Esophagus squamous epithelium (tissue), 5 donors: Measurements from ENCODE around the gene AASDHPPT. TPM values are rescaled to one million over a fixed set of nuclear protein-coding genes. Genes with fewer than 3 reads are reported as not detected.

Experiments used
- DNase-seq: peaks from one replicate; lab custom pipeline; 2025; lab: John Stamatoyannopoulos, UW
- H3K27ac ChIP-seq, 4 donors: fragments of 200-600 bp; sonication (generic); one replicate each; pipeline ENCODE4 v1.5.1; 2016 to 2019; ENCODE audit warnings: mild to moderate bottlenecking in 1 of 4
- H3K27me3 ChIP-seq, 4 donors: fragments of 200-600 bp; sonication (generic); 1 replicate in 3 of 4; 2 replicates in 1 of 4; pipeline versions ENCODE4 v1.5.1 to v1.6.0; 2017 to 2021; ENCODE audit warnings: antibody characterized with exemption in 1 of 4
- H3K36me3 ChIP-seq, 3 donors: fragments of 200-600 bp; sonication (generic); one replicate each; pipeline ENCODE4 v1.5.1; 2016 to 2019
- H3K4me1 ChIP-seq, 3 donors: fragments of 200-600 bp; sonication (generic); one replicate each; pipeline ENCODE4 v1.5.1; 2017 to 2019
- H3K4me3 ChIP-seq, 4 donors: fragments of 200-600 bp; sonication (generic); 1 replicate in 3 of 4; 2 replicates in 1 of 4; pipeline ENCODE4 v1.5.1; 2016 to 2019; ENCODE audit warnings: mild to moderate bottlenecking in 2 of 4, moderate library complexity in 1 of 4
- H3K9me3 ChIP-seq, 3 donors: fragments of 200-600 bp; sonication (generic); one replicate each; pipeline ENCODE4 v1.5.1; 2016 to 2019
- POLR2A ChIP-seq, 4 donors: fragments of 450-650 bp; IDR thresholded peaks; one replicate each; pipeline ENCODE4 v1.6.1; 2017; ENCODE audit warnings: antibody characterized with exemption in 4 of 4, mild to moderate bottlenecking in 4 of 4, moderate library complexity in 3 of 4
- WGBS, 2 donors: methylation state at CpG; one replicate each; pipeline ENCODE4 v1.1.5; 2018; 5-methylcytosine and 5-hydroxymethylcytosine counted together
- intact Hi-C: fragments of 100-400 bp; cut with DNase I; formaldehyde crosslinking; loops from one replicate; pipeline ENCODE4 v1.15.0; 2022
- total RNA-seq, 4 donors: library from RNA; depleted of rRNA; stranded (reverse); fragments of >200 nt; gene quantifications; one replicate each; pipeline ENCODE4 v1.1.0, GENCODE V29; 2016
- TF ChIP-seq, protein P1 (sequence below), 6 experiments: fragments of 450-650 bp in 4 of 6; fragments of 200-600 bp in 2 of 6; sonication (generic) in 2 of 6; IDR thresholded peaks; one replicate each; pipeline ENCODE4 v1.5.1; 2016 to 2019; ENCODE audit warnings: antibody characterized with exemption in 6 of 6, mild to moderate bottlenecking in 4 of 6, moderate library complexity in 4 of 6
- donor health status: DM: yes; HTN: yes; CAD: no.

Gene AASDHPPT
- total RNA-seq, 4 donors from 2014 or later, result 21.7 to 41.6 (median 33.1) TPM

DNA sequence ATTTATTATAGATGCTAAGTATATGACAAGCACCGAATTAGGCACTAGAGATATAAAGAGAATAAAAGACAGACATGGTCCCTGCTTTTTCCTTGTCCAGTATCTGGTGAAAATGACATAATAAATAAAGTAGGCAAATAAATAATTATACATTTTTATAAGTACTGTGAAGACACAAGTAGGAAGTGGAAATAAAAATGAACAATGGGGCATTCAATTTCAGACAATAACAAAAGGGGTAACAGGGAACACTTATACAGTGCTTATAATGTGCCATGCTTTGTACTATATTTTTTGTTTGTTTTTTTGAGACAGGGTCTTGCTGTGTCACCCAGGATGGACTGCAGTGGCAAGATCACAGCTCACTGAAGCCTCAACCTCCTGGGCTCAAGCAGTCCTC, 4.7 kb upstream of the AASDHPPT start:
- H3K4me1 ChIP-seq, result peaks cover 0 to 13% (median 4%) of the 10 kb centered on the region in 3 donors
- DNase-seq, result no peak
- no peak overlapping the region for H3K4me3 ChIP-seq
- intact Hi-C loops, result no loop called here
- WGBS, 2 donors, result 83 to 90% methylated on average over 1 of the region's 1 CpG
- no peaks in the 10 kb centered on the region for H3K9me3 ChIP-seq
- no peaks in the 10 kb centered on the region for H3K36me3 ChIP-seq
- TF ChIP-seq, protein P1, sequence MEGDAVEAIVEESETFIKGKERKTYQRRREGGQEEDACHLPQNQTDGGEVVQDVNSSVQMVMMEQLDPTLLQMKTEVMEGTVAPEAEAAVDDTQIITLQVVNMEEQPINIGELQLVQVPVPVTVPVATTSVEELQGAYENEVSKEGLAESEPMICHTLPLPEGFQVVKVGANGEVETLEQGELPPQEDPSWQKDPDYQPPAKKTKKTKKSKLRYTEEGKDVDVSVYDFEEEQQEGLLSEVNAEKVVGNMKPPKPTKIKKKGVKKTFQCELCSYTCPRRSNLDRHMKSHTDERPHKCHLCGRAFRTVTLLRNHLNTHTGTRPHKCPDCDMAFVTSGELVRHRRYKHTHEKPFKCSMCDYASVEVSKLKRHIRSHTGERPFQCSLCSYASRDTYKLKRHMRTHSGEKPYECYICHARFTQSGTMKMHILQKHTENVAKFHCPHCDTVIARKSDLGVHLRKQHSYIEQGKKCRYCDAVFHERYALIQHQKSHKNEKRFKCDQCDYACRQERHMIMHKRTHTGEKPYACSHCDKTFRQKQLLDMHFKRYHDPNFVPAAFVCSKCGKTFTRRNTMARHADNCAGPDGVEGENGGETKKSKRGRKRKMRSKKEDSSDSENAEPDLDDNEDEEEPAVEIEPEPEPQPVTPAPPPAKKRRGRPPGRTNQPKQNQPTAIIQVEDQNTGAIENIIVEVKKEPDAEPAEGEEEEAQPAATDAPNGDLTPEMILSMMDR (IDR thresholded peaks at IDR 0.05), result no peak
- TF ChIP-seq POLR2A (IDR thresholded peaks at IDR 0.05), result no peak
- no peak overlapping the region for H3K27ac ChIP-seq
- no peaks in the 10 kb centered on the region for H3K27me3 ChIP-seq

DNA sequence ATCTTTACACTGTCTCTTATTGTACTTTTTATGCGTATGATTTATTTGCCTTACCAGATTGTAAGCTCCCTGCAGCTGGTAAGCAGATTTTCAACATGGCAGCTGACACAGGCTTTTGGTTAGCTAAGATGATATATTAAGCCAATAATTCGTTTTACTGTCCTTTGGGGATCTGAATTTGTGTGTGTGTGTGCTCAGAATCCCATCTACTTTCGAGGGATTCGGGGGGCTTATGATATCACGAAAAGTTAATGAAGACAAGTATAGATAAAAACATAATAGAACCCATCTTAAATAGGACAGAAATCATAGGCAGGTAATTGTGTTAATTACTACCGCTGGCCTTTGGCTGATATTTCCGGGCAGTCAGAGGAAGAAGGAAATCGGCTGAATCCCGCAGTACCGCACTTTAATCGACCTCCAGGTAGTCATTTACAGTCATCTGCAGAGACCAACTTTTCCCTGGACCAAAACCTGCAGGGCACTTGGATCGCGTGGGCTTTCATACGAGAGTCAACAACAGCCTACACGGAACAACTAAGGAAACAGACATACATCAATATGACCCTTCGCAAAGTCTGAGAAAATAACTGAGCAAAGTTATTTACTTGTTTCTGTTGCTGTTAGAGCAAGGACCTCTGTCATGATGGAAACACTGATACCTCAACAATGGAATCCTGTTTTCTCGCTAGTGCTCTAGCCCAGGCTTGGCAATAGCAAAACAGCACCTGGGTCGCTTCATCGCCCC, 1.1 kb upstream of the AASDHPPT start:
- 15 to 17% methylated on average over 18 to 19 of the region's 19 CpGs for WGBS, 2 donors
- intact Hi-C loops, result no loop called here
- no peak for DNase-seq
- Histone ChIP-seq H3K9me3 (no peaks in the 10 kb centered on the region), H3K4me3 (peak overlapping the region; percentile 75 to 90 (median 87)), H3K4me1 (peaks cover 4 to 47% (median 27%) of the 10 kb centered on the region in 3 donors), H3K27ac (peak overlapping the region; percentile 90 to 99 (median 98)), H3K27me3 (no peaks in the 10 kb centered on the region), H3K36me3 (peaks cover 0 to 15% (median 0%) of the 10 kb centered on the region in 3 donors)
- TF ChIP-seq, protein P1 (IDR thresholded peaks at IDR 0.05), result no peak
- no peak for TF ChIP-seq POLR2A (IDR thresholded peaks at IDR 0.05)

DNA sequence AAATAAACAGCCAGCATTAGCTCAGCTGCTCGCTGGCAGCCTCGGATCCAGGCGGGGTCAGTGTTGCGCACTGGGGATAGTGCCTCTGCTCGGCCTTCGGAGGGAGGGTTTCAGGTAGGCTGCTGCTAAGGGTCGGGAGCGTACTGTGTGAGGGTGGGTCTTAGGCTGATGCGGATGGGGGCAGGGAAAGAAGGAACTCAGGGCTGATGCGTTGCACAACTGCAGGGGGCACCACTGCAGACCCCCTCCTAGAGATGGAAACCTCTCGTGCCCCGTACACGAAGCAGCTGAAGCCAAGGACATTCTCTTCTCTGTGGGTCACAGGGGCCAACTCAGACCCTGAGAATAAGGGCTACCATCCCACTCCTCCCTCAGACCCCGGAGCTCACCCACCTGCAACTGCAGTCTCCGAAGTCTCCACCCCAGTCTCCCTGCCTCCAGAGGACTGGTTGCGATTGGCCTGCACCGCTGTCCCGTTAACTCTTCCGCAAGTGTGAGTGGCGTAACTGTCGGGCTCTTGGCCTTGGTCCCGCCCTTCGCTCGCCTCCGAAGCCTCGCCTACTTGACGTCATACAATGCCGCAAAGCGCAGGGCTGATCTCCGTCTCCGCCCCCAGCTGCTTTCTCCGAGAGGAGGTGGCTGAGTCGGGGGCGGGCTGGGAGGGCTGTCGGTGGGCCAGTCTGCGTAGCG, 398 bp upstream of the AASDHPPT start, which contains the start of gene KBTBD3:
Gene KBTBD3 (minus strand): TSS at position 429 of the 690 bp plus-strand sequence. CDS start 18,250 bp downstream, outside the sequence.
- peak in 3 of 4 donors; percentile 55 to 92 (median 90) for TF ChIP-seq POLR2A (IDR thresholded peaks at IDR 0.05)
- TF ChIP-seq, protein P1 (IDR thresholded peaks at IDR 0.05), result peak in 3 of 6 experiments; percentile 10 to 24 (median 20)
- WGBS, 2 donors, result 0% methylated on average over 6 to 14 of the region's 37 CpGs
- Histone ChIP-seq H3K4me1 (peaks cover 4 to 53% (median 29%) of the 10 kb centered on the region in 3 donors), H3K4me3 (peak within 1 kb of the TSS; percentile 75 to 90 (median 87)), H3K27me3 (no peaks in the 10 kb centered on the region), H3K9me3 (no peaks in the 10 kb centered on the region), H3K27ac (peak within 1 kb of the TSS; percentile 94 to 99 (median 98)), H3K36me3 (peaks cover 0 to 20% (median 0%) of the 10 kb centered on the region in 3 donors)
- peak; percentile 95 for DNase-seq
- intact Hi-C loops, result no loop called here

DNA sequence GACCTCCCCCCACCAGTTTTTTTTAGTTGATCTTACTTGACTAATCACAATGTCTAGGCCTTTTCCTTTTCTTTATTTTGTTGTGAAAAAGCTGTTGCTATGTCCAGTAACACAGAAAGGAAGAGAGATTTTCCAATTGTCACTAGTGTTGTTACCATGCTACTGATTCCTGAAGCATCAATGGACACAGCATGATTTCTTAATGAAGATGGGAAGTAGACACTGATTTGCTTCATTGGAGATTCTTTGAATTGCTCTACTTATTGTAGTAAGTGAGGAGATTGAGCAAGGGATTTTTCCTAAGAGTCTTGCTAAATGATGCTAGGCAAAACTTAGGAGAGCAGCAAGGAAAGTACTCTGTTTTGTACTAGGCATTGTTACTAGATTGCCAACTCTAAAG, 4.6 kb downstream of the AASDHPPT start:
- no peak for DNase-seq
- Histone ChIP-seq H3K27ac (no peak overlapping the region), H3K9me3 (no peaks in the 10 kb centered on the region), H3K36me3 (peaks cover 0 to 61% (median 0%) of the 10 kb centered on the region in 3 donors), H3K4me3 (no peak overlapping the region), H3K4me1 (peaks cover 4 to 71% (median 32%) of the 10 kb centered on the region in 3 donors), H3K27me3 (no peaks in the 10 kb centered on the region)
- intact Hi-C loops, result no loop called here
- TF ChIP-seq, protein P1 (IDR thresholded peaks at IDR 0.05), result no peak
- no peak for TF ChIP-seq POLR2A (IDR thresholded peaks at IDR 0.05)

DNA sequence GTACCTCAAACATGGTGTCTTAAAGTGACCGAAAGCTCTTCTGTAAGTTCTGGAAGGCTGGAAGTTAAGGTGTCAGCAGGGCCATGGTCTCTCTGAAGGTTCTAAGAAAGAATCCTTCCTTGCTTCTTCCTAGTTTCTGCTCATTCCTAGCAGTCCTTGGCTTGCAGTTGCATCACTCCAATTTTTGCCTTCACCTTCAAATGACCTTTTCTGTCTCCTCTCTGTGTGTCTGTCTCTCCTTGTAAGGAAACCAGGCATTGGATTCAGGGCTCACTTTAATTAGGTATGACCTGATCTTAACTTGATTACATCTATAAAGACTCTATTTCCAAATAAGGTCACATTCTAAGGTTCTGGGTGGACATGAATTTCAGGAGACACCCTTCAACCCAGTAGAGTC, 8.7 kb downstream of the AASDHPPT start:
- Histone ChIP-seq H3K27me3 (no peaks in the 10 kb centered on the region), H3K27ac (no peak overlapping the region), H3K36me3 (peaks cover 0 to 49% (median 0%) of the 10 kb centered on the region in 3 donors), H3K4me3 (no peak overlapping the region), H3K4me1 (peaks cover 4 to 80% (median 16%) of the 10 kb centered on the region in 3 donors), H3K9me3 (no peaks in the 10 kb centered on the region)
- TF ChIP-seq, protein P1 (IDR thresholded peaks at IDR 0.05), result no peak
- TF ChIP-seq POLR2A (IDR thresholded peaks at IDR 0.05), result no peak
- 100% methylated on average over 1 of the region's 1 CpG for WGBS, 2 donors
- DNase-seq, result no peak
- intact Hi-C loops, result no loop called here
